ENCODE measurements around the gene KCNE4. TPM values are rescaled to one million over a fixed set of nuclear protein-coding genes. Genes with fewer than 3 reads are reported as not detected.

The KCNE4 gene
- total RNA-seq, 2 donors from 2014 or later: 9.6 to 13.6 TPM

- H3K9me3 ChIP-seq: no peaks in the 10 kb centered on the region
- DNase-seq (ENCODE audit: low spot score): no peak
- H3K27ac ChIP-seq: no peak overlapping the region
- ATAC-seq (ENCODE audit: insufficient number of reproducible peaks, low FRiP score, low read depth): no peak
- H3K4me1 ChIP-seq (ENCODE audit: control insufficient read depth in 1 of 2, low read depth in 2 of 2): peaks cover 0 to under 1% of the 10 kb centered on the region in 2 donors
- H3K4me3 ChIP-seq: no peak overlapping the region
- no peaks in the 10 kb centered on the region for H3K27me3 ChIP-seq (replicated peaks; ENCODE audit: insufficient read depth)
- TF ChIP-seq CTCF (IDR thresholded peaks at IDR 0.05): no peak
- H3K36me3 ChIP-seq: no peaks in the 10 kb centered on the region
Observed at GRCh38 chr2:223032187-223033142, 19.5 kb upstream of the KCNE4 start.

GRCh38 chr2:223034221-223034975, 17.6 kb upstream of the KCNE4 start:
- no peak for ATAC-seq (ENCODE audit: insufficient number of reproducible peaks, low FRiP score, low read depth)
- no peak for TF ChIP-seq CTCF (IDR thresholded peaks at IDR 0.05)

GRCh38 chr2:223036790-223037444, 15.1 kb upstream of the KCNE4 start:
- no peak for DNase-seq (ENCODE audit: low spot score)
- no peaks in the 10 kb centered on the region for H3K9me3 ChIP-seq
- peaks cover 0 to 8% of the 10 kb centered on the region in 2 donors for H3K4me1 ChIP-seq (ENCODE audit: control insufficient read depth in 1 of 2, low read depth in 2 of 2)
- no peak overlapping the region for H3K4me3 ChIP-seq
- H3K27me3 ChIP-seq (replicated peaks; ENCODE audit: insufficient read depth): no peaks in the 10 kb centered on the region
- H3K27ac ChIP-seq: no peak overlapping the region
- no peak for ATAC-seq (ENCODE audit: insufficient number of reproducible peaks, low FRiP score, low read depth)
- no peak for TF ChIP-seq CTCF (IDR thresholded peaks at IDR 0.05)
- no peaks in the 10 kb centered on the region for H3K36me3 ChIP-seq

More at GRCh38 chr2:223034221-223034975, 17.6 kb upstream of the KCNE4 start:
- no peak overlapping the region for H3K27ac ChIP-seq
- no peak overlapping the region for H3K4me3 ChIP-seq
- H3K27me3 ChIP-seq (replicated peaks; ENCODE audit: insufficient read depth): no peaks in the 10 kb centered on the region
- no peaks in the 10 kb centered on the region for H3K9me3 ChIP-seq
- DNase-seq (ENCODE audit: low spot score): no peak
- no peaks in the 10 kb centered on the region for H3K4me1 ChIP-seq (ENCODE audit: control insufficient read depth in 1 of 2, low read depth in 2 of 2)
- no peaks in the 10 kb centered on the region for H3K36me3 ChIP-seq

GRCh38 chr2:223037445-223037800, 14.6 kb upstream of the KCNE4 start:
- H3K27me3 ChIP-seq (replicated peaks; ENCODE audit: insufficient read depth): no peaks in the 10 kb centered on the region
- no peak for TF ChIP-seq CTCF (IDR thresholded peaks at IDR 0.05)
- DNase-seq (ENCODE audit: low spot score): no peak
- no peaks in the 10 kb centered on the region for H3K9me3 ChIP-seq
- no peak overlapping the region for H3K27ac ChIP-seq
- H3K4me1 ChIP-seq (ENCODE audit: control insufficient read depth in 1 of 2, low read depth in 2 of 2): peaks cover 2 to 8% of the 10 kb centered on the region in 2 donors
- H3K36me3 ChIP-seq: no peaks in the 10 kb centered on the region
- no peak for ATAC-seq (ENCODE audit: insufficient number of reproducible peaks, low FRiP score, low read depth)
- H3K4me3 ChIP-seq: no peak overlapping the region

GRCh38 chr2:223039618-223040017, 12.4 kb upstream of the KCNE4 start:
- Histone ChIP-seq H3K36me3 (no peaks in the 10 kb centered on the region), H3K4me1 (ENCODE audit: control insufficient read depth in 1 of 2, low read depth in 2 of 2) (peaks cover 6 to 8% of the 10 kb centered on the region in 2 donors), H3K9me3 (no peaks in the 10 kb centered on the region), H3K27ac (no peak overlapping the region), H3K27me3 (replicated peaks; ENCODE audit: insufficient read depth) (no peaks in the 10 kb centered on the region), H3K4me3 (no peak overlapping the region)
- no peak for TF ChIP-seq CTCF (IDR thresholded peaks at IDR 0.05)
- DNase-seq (ENCODE audit: low spot score): no peak
- ATAC-seq (ENCODE audit: insufficient number of reproducible peaks, low FRiP score, low read depth): no peak

Data from thoracic aorta (tissue), 2 donors.